Measurements from ENCODE around the gene NFIC.
"Not testable (repeated sequence)": the region's sequence is repeated elsewhere in the genome, so short reads cannot be mapped to it uniquely, and the experiment has no call there.

NFIC gene

GRCh38 chr19:3383121-3383722, 16.8 kb downstream of the NFIC start:
- no peak for TF ChIP-seq CTCF (IDR thresholded peaks at IDR 0.05; ENCODE audit: insufficient read depth, low read length, missing control alignments)
- CTCF ChIA-PET = no interaction called here
- POLR2A ChIA-PET = interaction anchor here (1.1 kb wide), 1 partner anchor 8 kb away, joined by 3 read pairs; no protein-coding TSS in a partner anchor
- no peak overlapping the region for H3K4me3 ChIP-seq (ENCODE audit: low read depth, low read length)
- DNase-seq (ENCODE audit: low read depth, low spot score) = no peak

GRCh38 chr19:3386447-3387234, 20.3 kb downstream of the NFIC start:
- ChIA-PET CTCF (no interaction called here), POLR2A (no interaction called here)
- TF ChIP-seq CTCF (IDR thresholded peaks at IDR 0.05; ENCODE audit: insufficient read depth, low read length, missing control alignments) = no peak
- no peak for DNase-seq (ENCODE audit: low read depth, low spot score)
- H3K4me3 ChIP-seq (ENCODE audit: low read depth, low read length) = no peak overlapping the region

DNA sequence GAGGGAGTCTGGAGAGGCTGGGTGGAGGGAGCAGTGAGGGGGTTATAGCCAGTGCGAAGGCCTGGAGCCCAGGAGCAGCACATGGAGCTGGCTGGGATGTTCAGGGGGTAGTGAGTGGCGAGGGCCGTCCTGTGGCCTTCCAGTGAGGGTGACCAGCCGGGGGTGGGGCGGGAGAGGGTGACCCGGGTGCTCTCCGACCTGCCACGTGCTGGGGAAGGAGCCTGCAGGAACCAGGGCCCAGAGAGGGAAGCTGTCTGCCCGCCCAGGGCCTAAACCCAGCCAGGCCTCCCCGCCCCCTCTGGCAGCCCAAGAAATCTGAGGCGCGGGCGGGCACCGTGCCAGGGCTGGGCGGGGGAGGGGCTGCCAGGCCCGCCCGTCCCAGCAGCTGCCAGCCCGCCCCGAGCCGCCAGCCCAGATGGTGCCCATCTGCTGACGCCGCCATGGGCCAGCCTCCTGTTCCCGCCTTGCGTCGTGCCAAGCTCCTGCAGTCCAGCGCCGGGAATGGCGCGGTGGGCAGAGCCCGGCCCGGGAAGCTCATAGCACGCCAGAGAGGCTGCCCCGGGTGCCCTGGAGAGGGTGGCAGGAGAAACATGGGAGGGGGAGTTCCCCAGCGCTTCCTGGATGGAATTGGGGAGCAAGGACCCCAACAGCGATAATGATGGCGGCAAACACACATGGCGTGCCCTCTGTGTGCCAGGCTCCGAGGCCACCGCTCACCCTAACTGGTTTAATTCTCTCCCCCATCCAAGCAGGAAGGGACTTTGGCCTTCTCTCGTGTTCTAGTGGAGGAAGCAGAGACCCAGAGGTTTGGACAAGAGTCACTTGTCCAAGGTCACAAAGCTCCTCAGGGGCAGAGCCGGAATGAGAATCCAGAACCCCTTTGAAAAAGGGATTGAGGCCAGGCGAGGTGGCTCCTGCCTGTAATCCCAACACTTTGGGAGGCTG, 21.5 kb downstream of the NFIC start:
- no peak for DNase-seq (ENCODE audit: low read depth, low spot score)
- no peak overlapping the region for H3K4me3 ChIP-seq (ENCODE audit: low read depth, low read length)
- no peak for TF ChIP-seq CTCF (IDR thresholded peaks at IDR 0.05; ENCODE audit: insufficient read depth, low read length, missing control alignments)
- POLR2A ChIA-PET = no interaction called here
- CTCF ChIA-PET = interaction anchor here (1.2 kb wide), 1 partner anchor 41 kb away, joined by 4 read pairs; no protein-coding TSS in a partner anchor

GRCh38 chr19:3389446-3389778, 23.0 kb downstream of the NFIC start:
- POLR2A ChIA-PET = no interaction called here
- no peak for TF ChIP-seq CTCF (IDR thresholded peaks at IDR 0.05; ENCODE audit: insufficient read depth, low read length, missing control alignments)
- H3K4me3 ChIP-seq (ENCODE audit: low read depth, low read length) = no peak overlapping the region
- CTCF ChIA-PET = no interaction called here
- no peak for DNase-seq (ENCODE audit: low read depth, low spot score)

DNA sequence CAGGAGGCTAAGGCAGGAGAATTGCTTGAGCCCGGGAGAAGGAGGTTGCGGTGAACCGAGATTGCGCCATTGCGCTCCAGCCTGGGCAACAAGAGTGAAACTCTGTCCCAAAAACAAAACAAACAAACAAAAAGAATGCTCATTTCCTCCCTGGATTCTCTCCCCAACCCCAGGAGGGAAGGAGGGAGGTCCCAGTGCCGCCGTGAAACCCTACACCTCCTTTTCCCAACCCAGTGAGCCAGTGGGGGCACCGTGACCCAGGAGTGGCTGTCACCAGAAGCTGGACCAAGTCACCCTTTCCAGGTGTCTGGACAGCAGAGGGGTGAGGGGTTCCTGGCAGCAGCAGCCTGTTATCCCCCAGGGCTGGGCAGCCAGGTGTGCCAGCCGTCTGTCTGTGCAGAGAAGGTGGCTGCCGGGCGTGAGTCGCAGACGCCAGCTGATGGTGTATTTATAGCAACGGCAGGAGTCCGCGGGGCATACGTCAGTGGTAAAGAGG, 23.5 kb downstream of the NFIC start:
- ChIA-PET CTCF (interaction anchor here (1.1 kb wide), 1 partner anchor 39 kb away, joined by 3 read pairs; no protein-coding TSS in a partner anchor), POLR2A (no interaction called here)
- no peak overlapping the region for H3K4me3 ChIP-seq (ENCODE audit: low read depth, low read length)
- no peak for DNase-seq (ENCODE audit: low read depth, low spot score)
- TF ChIP-seq CTCF (IDR thresholded peaks at IDR 0.05; ENCODE audit: insufficient read depth, low read length, missing control alignments) = no peak

- CTCF ChIA-PET; POLR2A ChIA-PET; DNase-seq (ENCODE audit: low read depth, low spot score); H3K4me3 ChIP-seq (ENCODE audit: low read depth, low read length): not testable (repeated sequence)
Observed at GRCh38 chr19:3391911-3392310, 25.5 kb downstream of the NFIC start.
